Common myeloid progenitor, CD34-positive (primary cell): ENCODE data around the gene PRSS57.

ENCODE experiments used
- CTCF ChIA-PET: fragments of 350-600 bp; sonication (Branson Sonifier 250); formaldehyde crosslinking; loops from one replicate; lab custom pipeline; 2021; ENCODE audit warnings: antibody characterized with exemption; lab: Charles Lee
- POLR2A ChIA-PET: fragments of 350-600 bp; sonication (Branson Sonifier 250); formaldehyde crosslinking; loops from one replicate; lab custom pipeline; 2021; ENCODE audit warnings: antibody characterized with exemption; lab: Charles Lee
- DNase-seq, 3 donors: peaks; one replicate each; pipeline versions ENCODE4 v3.0.0 to v3.0.0-alpha.2; 2013
- H3K27ac ChIP-seq, 2 experiments: 1 replicate in 1 of 2; 2 replicates in 1 of 2; pipeline ENCODE4 v1.7.0; 2013; ENCODE audit warnings: inconsistent platforms in 2 of 2, low read length in 2 of 2, mild to moderate bottlenecking in 2 of 2, low read depth in 1 of 2, moderate library complexity in 1 of 2; ENCODE audit not compliant: severe bottlenecking in 2 of 2, insufficient read depth in 1 of 2, poor library complexity in 1 of 2
- H3K27me3 ChIP-seq, 5 experiments: replicated peaks in 2 of 5; 1 replicate in 3 of 5; 2 replicates in 2 of 5; pipeline versions ENCODE4 v1.6.1 to v1.7.0; 2013; ENCODE audit warnings: low read length in 4 of 5, mild to moderate bottlenecking in 2 of 5, moderate library complexity in 2 of 5, inconsistent platforms in 1 of 5; ENCODE audit not compliant: insufficient read depth in 5 of 5, control insufficient read depth in 4 of 5
- H3K36me3 ChIP-seq, 4 experiments: 1 replicate in 2 of 4; 2 replicates in 2 of 4; pipeline versions ENCODE4 v1.6.1 to v1.7.0; 2013; ENCODE audit warnings: low read length in 3 of 4, control low read depth in 1 of 4, mild to moderate bottlenecking in 1 of 4; ENCODE audit not compliant: control insufficient read depth in 4 of 4, insufficient read depth in 4 of 4
- H3K4me1 ChIP-seq, 4 experiments: 1 replicate in 3 of 4; 2 replicates in 1 of 4; pipeline versions ENCODE4 v1.6.1 to v1.7.1; 2013; ENCODE audit warnings: low read length in 3 of 4, mild to moderate bottlenecking in 3 of 4, control low read depth in 1 of 4, inconsistent platforms in 1 of 4, moderate library complexity in 1 of 4; ENCODE audit not compliant: control insufficient read depth in 4 of 4, insufficient read depth in 4 of 4; ENCODE audit errors: control extremely low read depth in 1 of 4
- H3K4me3 ChIP-seq, 7 experiments: 1 replicate in 4 of 7; 2 replicates in 3 of 7; pipeline versions ENCODE4 v1.5.1 to v1.7.0; 2013; ENCODE audit warnings: mild to moderate bottlenecking in 7 of 7, low read length in 6 of 7, moderate library complexity in 6 of 7, inconsistent platforms in 2 of 7, low read depth in 2 of 7, control low read depth in 1 of 7; ENCODE audit not compliant: insufficient read depth in 4 of 7, control insufficient read depth in 1 of 7; ENCODE audit errors: extremely low read depth in 1 of 7
- H3K9me3 ChIP-seq, 5 experiments: 1 replicate in 4 of 5; 2 replicates in 1 of 5; pipeline versions ENCODE4 v1.6.1 to v1.7.1; 2013; ENCODE audit warnings: low read length in 4 of 5, mild to moderate bottlenecking in 2 of 5, inconsistent platforms in 1 of 5, low read depth in 1 of 5, moderate library complexity in 1 of 5; ENCODE audit not compliant: control insufficient read depth in 4 of 5, insufficient read depth in 2 of 5; ENCODE audit errors: control extremely low read depth in 1 of 5
- WGBS: methylation state at CpG from one replicate; pipeline ENCODE4 v1.1.5; 2013; ENCODE audit not compliant: insufficient coverage; 5-methylcytosine and 5-hydroxymethylcytosine counted together

The PRSS57 gene

GRCh38 chr19:646779-647565, 48.3 kb downstream of the PRSS57 start:
- no peak overlapping the region for H3K27ac ChIP-seq
- 99% methylated on average over 38 of the region's 48 CpGs for WGBS
- no peak overlapping the region for H3K4me3 ChIP-seq
- H3K27me3 ChIP-seq: no peaks in the 10 kb centered on the region
- POLR2A ChIA-PET: no interaction called here
- H3K4me1 ChIP-seq: no peaks in the 10 kb centered on the region
- no peaks in the 10 kb centered on the region for H3K9me3 ChIP-seq
- CTCF ChIA-PET: no interaction called here
- no peak for DNase-seq
- H3K36me3 ChIP-seq: peaks cover 5 to 70% (median 41%) of the 10 kb centered on the region in 4 experiments

GRCh38 chr19:645912-646778, 49.1 kb downstream of the PRSS57 start:
- DNase-seq: no peak
- ChIA-PET CTCF (no interaction called here), POLR2A (no interaction called here)
- H3K9me3 ChIP-seq: no peaks in the 10 kb centered on the region
- peaks cover 4 to 62% (median 34%) of the 10 kb centered on the region in 4 experiments for H3K36me3 ChIP-seq
- no peak overlapping the region for H3K4me3 ChIP-seq
- H3K27me3 ChIP-seq: no peaks in the 10 kb centered on the region
- no peaks in the 10 kb centered on the region for H3K4me1 ChIP-seq
- no peak overlapping the region for H3K27ac ChIP-seq
- WGBS: 95% methylated on average over 47 of the region's 62 CpGs

GRCh38 chr19:644789-645188, 50.5 kb downstream of the PRSS57 start:
- WGBS: 85% methylated on average over 13 of the region's 14 CpGs
- ChIA-PET CTCF (interaction anchor here (0.7 kb wide), 1 partner anchor 9 kb away, joined by 4 read pairs; no protein-coding TSS in a partner anchor), POLR2A (interaction anchor here (0.6 kb wide), 1 partner anchor 282 kb away, joined by 3 read pairs; no protein-coding TSS in a partner anchor)
- Histone ChIP-seq H3K27ac (no peak overlapping the region), H3K27me3 (peaks cover 0 to 2% (median 0%) of the 10 kb centered on the region in 5 experiments), H3K4me1 (peaks cover 0 to 1% (median 0%) of the 10 kb centered on the region in 4 experiments), H3K9me3 (no peaks in the 10 kb centered on the region), H3K36me3 (peaks cover 4 to 55% (median 27%) of the 10 kb centered on the region in 4 experiments), H3K4me3 (no peak overlapping the region)
- DNase-seq: no peak

- 89% methylated on average over 24 of the region's 28 CpGs for WGBS
- POLR2A ChIA-PET: no interaction called here
These were observed 50.9 kb downstream of the PRSS57 start for GRCh38 chr19:644363-644762.

GRCh38 chr19:643736-644135, 51.5 kb downstream of the PRSS57 start:
- Histone ChIP-seq H3K4me3 (no peak overlapping the region), H3K27ac (no peak overlapping the region), H3K36me3 (peaks cover 2 to 45% (median 21%) of the 10 kb centered on the region in 4 experiments), H3K4me1 (peaks cover 0 to 9% (median 7%) of the 10 kb centered on the region in 4 experiments), H3K9me3 (no peaks in the 10 kb centered on the region), H3K27me3 (peaks cover 0 to 6% (median 0%) of the 10 kb centered on the region in 5 experiments)
- no peak for DNase-seq
- POLR2A ChIA-PET: no interaction called here
- CTCF ChIA-PET: no interaction called here
- 98% methylated on average over 22 of the region's 24 CpGs for WGBS

More at GRCh38 chr19:644363-644762, 50.9 kb downstream of the PRSS57 start:
- H3K27ac ChIP-seq: no peak overlapping the region
- H3K4me3 ChIP-seq: no peak overlapping the region
- H3K36me3 ChIP-seq: peaks cover 4 to 52% (median 24%) of the 10 kb centered on the region in 4 experiments
- DNase-seq: no peak
- CTCF ChIA-PET: no interaction called here
- no peaks in the 10 kb centered on the region for H3K9me3 ChIP-seq
- H3K27me3 ChIP-seq: peaks cover 0 to 2% (median 0%) of the 10 kb centered on the region in 5 experiments
- peaks cover 0 to 3% (median 1%) of the 10 kb centered on the region in 4 experiments for H3K4me1 ChIP-seq

GRCh38 chr19:642767-643727, 52.2 kb downstream of the PRSS57 start:
- Histone ChIP-seq H3K4me1 (peaks cover 0 to 12% (median 9%) of the 10 kb centered on the region in 4 experiments), H3K4me3 (no peak overlapping the region), H3K27ac (no peak overlapping the region), H3K36me3 (peaks cover 2 to 40% (median 18%) of the 10 kb centered on the region in 4 experiments), H3K27me3 (peaks cover 0 to 13% (median 0%) of the 10 kb centered on the region in 5 experiments), H3K9me3 (no peaks in the 10 kb centered on the region)
- 92% methylated on average over 58 of the region's 70 CpGs for WGBS
- CTCF ChIA-PET: no interaction called here
- POLR2A ChIA-PET: no interaction called here
- DNase-seq: no peak
